ENCODE measurements around the gene ZFP3.
"Not testable (repeated sequence)": the region's sequence is repeated elsewhere in the genome, so short reads cannot be mapped to it uniquely, and the experiment has no call there.

Gene ZFP3

DNA sequence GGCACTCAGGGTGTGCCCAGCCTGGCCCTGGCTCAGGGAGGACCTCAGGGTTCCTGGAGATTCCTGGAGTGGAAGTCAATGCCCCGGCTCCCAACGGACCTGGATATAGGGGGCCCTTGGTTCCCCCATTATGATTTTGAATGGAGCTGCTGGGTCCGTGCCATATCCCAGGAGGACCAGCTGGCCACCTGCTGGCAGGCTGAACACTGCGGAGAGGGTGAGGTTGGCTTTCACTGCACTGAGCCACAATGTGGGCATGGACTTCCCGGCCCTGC is 61.1 kb downstream of the ZFP3 start:
- DNase-seq: no peak

- not testable (repeated sequence) for DNase-seq
These were observed 64.6 kb downstream of the ZFP3 start for GRCh38 chr17:5142877-5143276.
